Esophagus mucosa (tissue), 1 donor: ENCODE measurements around the gene KRTAP10-6. TPM values are rescaled to one million over a fixed set of nuclear protein-coding genes. Genes with fewer than 3 reads are reported as not detected.
"Not testable (repeated sequence)": the region's sequence is repeated elsewhere in the genome, so short reads cannot be mapped to it uniquely, and the experiment has no call there.

Experiments used
- ATAC-seq: fragments of 200-7000 bp; cut with Tn5 transposase; one replicate; pipeline ENCODE4 v1.9.1; 2020
- total RNA-seq: library from RNA; stranded (reverse); gene quantifications from one replicate; pipeline ENCODE4 v1.2.4, GENCODE V29; 2023
- donor health status: DM: yes; HTN: yes; CAD: no.

KRTAP10-6 gene, protein sequence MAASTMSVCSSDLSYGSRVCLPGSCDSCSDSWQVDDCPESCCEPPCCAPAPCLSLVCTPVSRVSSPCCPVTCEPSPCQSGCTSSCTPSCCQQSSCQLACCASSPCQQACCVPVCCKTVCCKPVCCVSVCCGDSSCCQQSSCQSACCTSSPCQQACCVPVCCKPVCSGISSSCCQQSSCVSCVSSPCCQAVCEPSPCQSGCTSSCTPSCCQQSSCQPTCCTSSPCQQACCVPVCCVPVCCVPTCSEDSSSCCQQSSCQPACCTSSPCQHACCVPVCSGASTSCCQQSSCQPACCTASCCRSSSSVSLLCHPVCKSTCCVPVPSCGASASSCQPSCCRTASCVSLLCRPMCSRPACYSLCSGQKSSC
- total RNA-seq, result not detected

- ATAC-seq, result no peak
Measured at GRCh38 chr21:44592446-44593311, at the start of gene KRTAP10-6. KRTAP10-6 (minus strand) TSS chr21:44592505; CDS start chr21:44592484, 21 bp downstream.

DNA sequence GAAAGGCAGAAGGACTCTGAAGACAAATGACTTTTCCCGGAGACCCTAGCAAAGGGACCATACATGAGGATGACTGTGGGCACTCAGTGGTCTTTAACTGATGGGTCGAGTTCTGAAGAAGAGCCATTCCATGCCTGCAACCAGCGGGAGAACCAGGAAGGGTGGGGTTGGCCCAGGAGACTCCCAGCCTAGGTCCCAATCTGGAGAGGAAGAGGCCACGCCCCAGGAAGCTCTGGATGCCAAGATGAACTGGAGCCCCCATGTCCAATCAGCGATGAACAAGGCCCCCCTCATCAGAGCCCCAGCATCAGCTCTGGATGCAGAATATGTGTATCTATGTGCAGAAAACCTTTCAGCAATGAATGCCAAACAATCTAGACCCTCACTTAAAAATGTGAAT lies 48.5 kb upstream of the KRTAP10-6 start:
- ATAC-seq, result no peak

GRCh38 chr21:44639331-44639655 lies 47.0 kb upstream of the KRTAP10-6 start:
- no peak for ATAC-seq

DNA sequence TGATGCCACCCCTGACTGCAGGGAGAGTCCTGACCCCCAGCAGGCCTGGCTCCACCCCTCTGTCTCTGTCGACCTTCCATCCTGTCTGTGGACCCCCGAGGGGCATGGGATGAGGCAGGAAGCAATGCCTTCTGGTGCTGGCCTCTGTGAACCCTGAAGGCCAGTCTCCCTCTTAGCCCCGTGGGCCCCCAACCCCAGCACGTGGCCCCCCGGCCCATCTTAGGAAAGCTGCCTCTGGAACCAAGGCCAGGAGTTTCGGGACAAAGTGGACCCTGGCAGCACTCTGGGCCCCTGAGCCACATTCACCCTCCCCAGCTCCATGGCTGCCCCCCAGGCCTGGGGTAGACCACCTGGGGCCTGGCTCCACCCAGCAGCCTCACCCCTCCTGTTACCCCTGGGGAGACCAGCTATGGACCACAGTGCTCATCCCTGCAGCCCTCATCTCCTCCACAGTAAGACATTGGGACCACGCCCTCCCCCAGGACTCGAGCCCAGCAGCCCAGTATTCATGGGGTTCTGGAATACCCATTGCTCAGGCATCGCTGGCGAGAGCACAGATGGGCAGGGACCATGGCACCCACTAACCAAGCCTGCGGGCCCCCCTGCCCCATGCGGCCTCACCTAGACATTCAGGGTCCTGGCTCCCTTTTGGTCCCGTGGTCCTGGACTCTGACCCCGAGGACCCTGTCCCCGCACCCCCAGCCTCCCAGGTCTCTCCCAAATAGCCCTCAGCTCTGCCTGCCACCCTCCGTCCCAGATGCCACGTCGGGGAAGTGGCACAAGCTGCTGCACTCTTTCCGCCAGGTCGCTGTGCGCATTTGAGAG lies 46.4 kb upstream of the KRTAP10-6 start:
- peak; percentile 15 for ATAC-seq

DNA sequence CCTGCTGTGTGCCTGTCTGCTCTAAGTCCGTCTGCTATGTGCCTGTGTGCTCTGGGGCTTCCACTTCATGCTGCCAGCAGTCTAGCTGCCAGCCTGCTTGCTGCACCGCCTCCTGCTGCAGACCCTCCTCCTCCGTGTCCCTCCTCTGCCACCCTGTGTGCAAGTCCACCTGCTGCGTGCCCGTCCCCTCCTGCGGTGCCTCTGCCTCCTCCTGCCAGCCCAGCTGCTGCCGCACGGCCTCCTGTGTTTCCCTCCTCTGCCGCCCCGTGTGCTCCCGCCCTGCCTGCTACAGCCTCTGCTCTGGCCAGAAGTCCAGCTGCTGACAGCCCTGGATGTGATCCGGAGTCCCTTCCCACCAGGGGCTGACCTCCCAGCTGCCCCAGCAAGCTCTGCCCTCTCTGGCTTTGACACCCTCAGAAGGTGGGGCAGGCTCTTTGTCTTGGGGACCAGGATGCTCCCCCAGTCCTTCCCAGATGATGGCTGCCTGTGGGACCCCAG lies 45.6 kb upstream of the KRTAP10-6 start:
- ATAC-seq, result not testable (repeated sequence)

- ATAC-seq, result no peak
Measured at GRCh38 chr21:44637018-44637850, 44.9 kb upstream of the KRTAP10-6 start, which contains the start of gene KRTAP10-10. KRTAP10-10 (plus strand) TSS chr21:44637356; CDS start chr21:44637418, 62 bp downstream.

- no peak for ATAC-seq
Measured at GRCh38 chr21:44636209-44637017, 44.1 kb upstream of the KRTAP10-6 start.

DNA sequence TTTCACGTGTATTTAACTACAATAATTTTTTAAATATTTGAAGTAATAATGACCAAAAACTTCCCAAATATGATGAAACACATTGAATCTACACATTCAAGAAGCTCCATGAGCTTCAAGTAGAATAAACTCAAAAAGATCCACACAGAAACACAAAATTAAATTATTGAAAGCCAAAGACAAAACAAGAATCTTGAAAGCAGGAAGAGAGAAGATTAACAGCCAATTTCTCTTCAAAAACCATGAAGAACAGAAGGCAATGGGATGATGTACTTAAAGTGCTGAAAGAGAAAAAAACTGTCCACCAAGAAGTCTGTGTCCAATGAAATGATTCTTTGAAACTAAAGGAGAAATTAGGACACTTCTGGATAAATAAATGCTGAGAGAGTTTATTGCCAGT lies 39.8 kb upstream of the KRTAP10-6 start:
- ATAC-seq, result no peak

- no peak for ATAC-seq
Measured at GRCh38 chr21:44630440-44630839, 38.1 kb upstream of the KRTAP10-6 start.

GRCh38 chr21:44628707-44629391 lies 36.5 kb upstream of the KRTAP10-6 start:
- peak; percentile 20 for ATAC-seq

DNA sequence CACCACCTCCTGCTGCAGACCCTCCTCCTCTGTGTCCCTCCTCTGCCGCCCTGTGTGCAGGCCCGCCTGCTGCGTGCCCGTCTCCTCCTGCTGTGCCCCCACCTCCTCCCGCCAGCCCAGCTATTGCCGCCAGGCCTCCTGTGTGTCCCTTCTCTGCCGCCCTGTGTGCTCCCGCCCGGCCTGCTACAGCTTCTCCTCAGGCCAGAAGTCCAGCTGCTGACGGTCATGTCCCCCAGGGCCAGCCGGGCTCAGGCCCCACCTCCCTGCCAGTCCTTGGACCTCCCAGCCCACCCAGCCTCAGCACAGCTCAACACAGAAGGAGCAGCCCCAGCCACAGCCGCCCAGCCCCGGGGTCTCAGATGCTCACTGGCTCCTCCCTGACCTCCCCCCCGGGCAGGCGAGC lies 35.5 kb upstream of the KRTAP10-6 start:
- ATAC-seq, result not testable (repeated sequence)

- ATAC-seq, result not testable (repeated sequence)
Measured at GRCh38 chr21:44627181-44627822, 35.0 kb upstream of the KRTAP10-6 start.

GRCh38 chr21:44626673-44627143 lies 34.4 kb upstream of the KRTAP10-6 start, which contains the start of gene KRTAP10-9:
KRTAP10-9 (plus strand) TSS chr21:44627093; CDS start chr21:44627172, 79 bp downstream.
- no peak for ATAC-seq

DNA sequence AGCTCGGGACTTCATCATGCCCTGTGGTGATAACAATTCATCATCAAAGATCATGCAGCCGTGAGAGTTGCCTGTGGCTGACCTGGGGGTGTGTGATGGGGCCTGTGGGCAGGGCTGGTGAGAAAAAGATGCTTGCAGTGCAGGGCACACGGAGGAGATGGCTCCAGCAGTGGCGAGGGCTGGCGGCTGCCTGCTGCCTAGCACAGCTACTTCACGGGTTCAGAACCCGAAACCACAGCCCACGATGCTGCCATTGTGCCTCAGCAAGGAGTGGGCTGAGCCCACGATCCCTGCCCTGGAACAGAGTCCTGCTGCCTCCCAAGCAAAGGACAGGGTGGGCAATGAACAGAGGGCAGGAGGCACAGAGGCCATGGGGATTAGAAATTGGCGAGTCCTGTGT lies 34.0 kb upstream of the KRTAP10-6 start:
- no peak for ATAC-seq

GRCh38 chr21:44625756-44626155 lies 33.5 kb upstream of the KRTAP10-6 start:
- no peak for ATAC-seq

GRCh38 chr21:44623575-44623974 lies 31.3 kb upstream of the KRTAP10-6 start:
- no peak for ATAC-seq

- ATAC-seq, result no peak
Measured at GRCh38 chr21:44619886-44620285, 27.6 kb upstream of the KRTAP10-6 start.

- peak; percentile 64 for ATAC-seq
Measured at GRCh38 chr21:44618909-44619308, 26.6 kb upstream of the KRTAP10-6 start.

DNA sequence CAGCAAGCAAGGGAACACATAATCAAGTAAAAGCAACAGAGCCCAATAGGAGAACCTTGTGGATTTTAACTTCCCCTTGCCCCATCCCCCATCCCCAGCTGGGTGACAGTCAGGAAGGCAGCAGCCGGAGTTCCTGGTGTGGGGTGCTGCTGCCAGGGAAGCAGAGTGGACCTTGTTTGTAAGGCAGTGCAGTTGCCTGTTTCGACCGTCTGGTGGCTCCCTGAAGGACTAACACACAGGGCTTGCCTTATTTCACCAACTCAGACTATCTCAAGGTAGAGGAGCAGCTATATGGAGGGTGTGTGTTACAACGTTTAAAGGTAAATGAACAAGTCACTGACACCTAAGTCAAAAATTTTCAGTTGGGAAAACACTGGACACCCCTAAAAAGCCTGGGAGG lies 26.2 kb upstream of the KRTAP10-6 start:
- no peak for ATAC-seq
